Hepatocyte (in vitro differentiated cells): Measurements from ENCODE around the gene PTAFR.

Experiments
- EZH2 ChIP-seq: fragments of 200-600 bp; sonication (generic); IDR thresholded peaks from 2 replicates; pipeline ENCODE4 v1.6.1; 2016; ENCODE audit warnings: antibody characterized with exemption, mild to moderate bottlenecking, borderline replicate concordance
- TF ChIP-seq, protein P1 (sequence below): fragments of 200-600 bp; sonication (generic); IDR thresholded peaks from 2 replicates; pipeline ENCODE4 v1.5.1; 2016; ENCODE audit warnings: antibody characterized with exemption, mild to moderate bottlenecking; ENCODE audit not compliant: poor library complexity

DNA sequence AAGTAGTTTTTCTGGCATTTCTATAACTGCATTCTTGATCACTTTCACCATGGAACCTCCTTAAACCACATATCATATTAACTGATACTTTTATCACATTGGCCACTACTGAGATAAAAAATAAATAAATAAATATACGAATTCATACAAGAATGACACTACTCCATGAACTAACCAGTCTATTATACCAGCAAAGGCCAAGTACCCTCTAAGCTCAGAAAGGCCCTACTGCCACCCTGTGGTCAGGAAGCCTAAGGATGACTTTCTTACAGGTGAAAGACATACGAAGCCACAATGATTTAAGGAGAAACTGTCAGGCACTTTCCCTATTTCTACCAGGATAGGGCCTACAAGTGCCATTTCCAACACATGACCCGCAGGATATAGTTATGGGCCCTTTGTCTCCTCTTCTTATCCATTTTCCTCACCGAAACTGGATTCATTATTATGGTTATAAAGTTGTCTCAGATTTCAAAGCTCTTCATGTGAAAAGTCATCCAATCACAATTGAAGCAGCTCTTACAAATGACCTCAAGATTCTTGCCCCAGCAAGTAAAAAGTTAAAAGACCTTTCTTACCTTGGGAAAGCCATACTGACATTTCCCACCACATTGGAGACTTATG is 32.4 kb upstream of the PTAFR start:
- TF ChIP-seq, protein P1, sequence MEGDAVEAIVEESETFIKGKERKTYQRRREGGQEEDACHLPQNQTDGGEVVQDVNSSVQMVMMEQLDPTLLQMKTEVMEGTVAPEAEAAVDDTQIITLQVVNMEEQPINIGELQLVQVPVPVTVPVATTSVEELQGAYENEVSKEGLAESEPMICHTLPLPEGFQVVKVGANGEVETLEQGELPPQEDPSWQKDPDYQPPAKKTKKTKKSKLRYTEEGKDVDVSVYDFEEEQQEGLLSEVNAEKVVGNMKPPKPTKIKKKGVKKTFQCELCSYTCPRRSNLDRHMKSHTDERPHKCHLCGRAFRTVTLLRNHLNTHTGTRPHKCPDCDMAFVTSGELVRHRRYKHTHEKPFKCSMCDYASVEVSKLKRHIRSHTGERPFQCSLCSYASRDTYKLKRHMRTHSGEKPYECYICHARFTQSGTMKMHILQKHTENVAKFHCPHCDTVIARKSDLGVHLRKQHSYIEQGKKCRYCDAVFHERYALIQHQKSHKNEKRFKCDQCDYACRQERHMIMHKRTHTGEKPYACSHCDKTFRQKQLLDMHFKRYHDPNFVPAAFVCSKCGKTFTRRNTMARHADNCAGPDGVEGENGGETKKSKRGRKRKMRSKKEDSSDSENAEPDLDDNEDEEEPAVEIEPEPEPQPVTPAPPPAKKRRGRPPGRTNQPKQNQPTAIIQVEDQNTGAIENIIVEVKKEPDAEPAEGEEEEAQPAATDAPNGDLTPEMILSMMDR: peak; percentile 72
- no peak for TF ChIP-seq EZH2
